Epithelial cell of proximal tubule (primary cell): Measurements from ENCODE around the gene KCNJ6. TPM values are rescaled to one million over a fixed set of nuclear protein-coding genes. Genes with fewer than 3 reads are reported as not detected.

Experiments
- DNase-seq: peaks from one replicate; pipeline ENCODE4 v3.0.0-alpha.2; 2011; ENCODE audit warnings: low read depth
- H3K4me3 ChIP-seq: 2 replicates; pipeline ENCODE4 v1.5.1; 2011; ENCODE audit warnings: low read depth, mild to moderate bottlenecking, low read length
- CTCF ChIP-seq: conservative IDR thresholded peaks from 2 replicates; pipeline ENCODE4 v1.5.1; 2012; ENCODE audit warnings: low read depth, mild to moderate bottlenecking, low read length
- total RNA-seq: library from RNA; depleted of rRNA; stranded (reverse); fragments of >200 nt; gene quantifications from 2 replicates; pipeline ENCODE4 v1.2.3, GENCODE V29; 2015

Gene KCNJ6
- total RNA-seq, 1 donor from 2014 or later, result under 0.01 TPM

- no peak overlapping the region for H3K4me3 ChIP-seq
- DNase-seq, result no peak
- no peak for TF ChIP-seq CTCF
Measured at GRCh38 chr21:37606549-37606948, 309.7 kb downstream of the KCNJ6 start.

GRCh38 chr21:37605006-37605405, 311.3 kb downstream of the KCNJ6 start:
- DNase-seq, result no peak
- no peak for TF ChIP-seq CTCF

GRCh38 chr21:37603129-37603528, 313.1 kb downstream of the KCNJ6 start:
- H3K4me3 ChIP-seq, result no peak overlapping the region
- no peak for DNase-seq
- no peak for TF ChIP-seq CTCF

More at GRCh38 chr21:37605006-37605405, 311.3 kb downstream of the KCNJ6 start:
- H3K4me3 ChIP-seq, result no peak overlapping the region

- no peak for TF ChIP-seq CTCF
- no peak overlapping the region for H3K4me3 ChIP-seq
- no peak for DNase-seq
Measured at GRCh38 chr21:37601915-37602314, 314.3 kb downstream of the KCNJ6 start.

- no peak for TF ChIP-seq CTCF
- DNase-seq, result no peak
- H3K4me3 ChIP-seq, result no peak overlapping the region
Measured at GRCh38 chr21:37601027-37601426, 315.2 kb downstream of the KCNJ6 start.

GRCh38 chr21:37595944-37596343, 320.3 kb downstream of the KCNJ6 start:
- DNase-seq, result no peak
- no peak for TF ChIP-seq CTCF
- H3K4me3 ChIP-seq, result no peak overlapping the region

GRCh38 chr21:37594472-37594951, 321.7 kb downstream of the KCNJ6 start:
- no peak for DNase-seq
- no peak overlapping the region for H3K4me3 ChIP-seq
- TF ChIP-seq CTCF, result no peak
